Measurements from ENCODE around the gene EDNRA.

Gene EDNRA

DNA sequence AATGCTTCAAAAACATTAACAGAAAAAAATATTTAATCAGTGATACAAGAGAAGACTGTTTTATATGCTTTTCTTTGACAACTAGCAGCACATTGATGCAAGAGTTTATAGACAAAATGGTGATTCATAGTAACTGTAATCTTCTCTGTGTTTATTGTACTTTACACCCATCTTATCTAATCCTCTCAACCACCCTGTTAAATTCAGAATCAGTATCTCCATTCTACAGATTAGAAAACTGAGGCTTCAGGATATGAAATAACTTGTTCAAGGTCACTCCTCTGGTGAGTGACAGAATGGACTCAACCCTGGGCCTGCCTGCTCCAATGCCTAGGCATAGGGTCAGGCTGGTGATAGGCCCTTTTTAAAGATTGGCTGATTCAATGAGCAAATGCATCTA lies 110.2 kb downstream of the EDNRA start:
- DNase-seq = no peak

GRCh38 chr4:147594107-147594506 lies 113.2 kb downstream of the EDNRA start:
- no peak for DNase-seq

Measured in activated CD8-positive, alpha-beta memory T cell treated with anti-CD3 and anti-CD28 coated beads, Interleukin-2, amount 50 U/mL, for 48 hours (primary cell).